MM.1S (cell line): ENCODE measurements around the gene PTPRN2.
"Not testable (repeated sequence)": the region's sequence is repeated elsewhere in the genome, so short reads cannot be mapped to it uniquely, and the experiment has no call there.

Source experiments
- DNase-seq: peaks from one replicate; pipeline ENCODE4 v3.0.0-alpha.2; 2015
- H2AFZ ChIP-seq: fragments of 300-600 bp; sonication (generic); 2 replicates; pipeline ENCODE4 v1.6.0; 2016; ENCODE audit warnings: antibody characterized with exemption, low read length
- H3F3A ChIP-seq: fragments of 300-600 bp; sonication (generic); 2 replicates; pipeline ENCODE4 v1.6.1; 2016; ENCODE audit warnings: mild to moderate bottlenecking, antibody characterized with exemption, low read length, moderate library complexity, mixed read lengths; ENCODE audit not compliant: insufficient read depth
- H3K27ac ChIP-seq: fragments of 300-600 bp; sonication (generic); 2 replicates; pipeline ENCODE4 v1.5.1; 2016; ENCODE audit warnings: mild to moderate bottlenecking, low read length
- H3K27me3 ChIP-seq: fragments of 300-600 bp; sonication (generic); replicated peaks from 2 replicates; pipeline ENCODE4 v1.6.0; 2016; ENCODE audit warnings: low read length; ENCODE audit not compliant: insufficient read depth
- H3K36me3 ChIP-seq: fragments of 300-600 bp; sonication (generic); replicated peaks from 2 replicates; pipeline ENCODE4 v1.6.1; 2016; ENCODE audit warnings: mild to moderate bottlenecking, low read length, mixed read lengths; ENCODE audit not compliant: insufficient read depth
- H3K4me1 ChIP-seq: fragments of 300-600 bp; sonication (generic); 2 replicates; pipeline ENCODE4 v1.6.1; 2016; ENCODE audit warnings: low read length, mixed read lengths
- H3K4me2 ChIP-seq: fragments of 300-600 bp; sonication (generic); 2 replicates; pipeline ENCODE4 v1.6.0; 2016; ENCODE audit warnings: low read depth, low read length
- H3K4me3 ChIP-seq: fragments of 300-600 bp; sonication (generic); 2 replicates; pipeline ENCODE4 v1.5.1; 2016; ENCODE audit warnings: low read length, mixed read lengths
- H3K79me2 ChIP-seq: fragments of 300-600 bp; sonication (generic); 2 replicates; pipeline ENCODE4 v1.6.1; 2016; ENCODE audit warnings: mixed run types, low read length, mixed read lengths
- H3K9ac ChIP-seq: fragments of 300-600 bp; sonication (generic); 2 replicates; pipeline ENCODE4 v1.6.1; 2016; ENCODE audit warnings: low read length, mixed read lengths
- H3K9me2 ChIP-seq: fragments of 300-600 bp; sonication (generic); replicated peaks from 2 replicates; pipeline ENCODE4 v1.6.1; 2016; ENCODE audit warnings: mild to moderate bottlenecking, low read length, mixed read lengths; ENCODE audit not compliant: insufficient read depth
- H3K9me3 ChIP-seq: fragments of 300-600 bp; sonication (generic); replicated peaks from 2 replicates; pipeline ENCODE4 v1.6.1; 2016; ENCODE audit warnings: mild to moderate bottlenecking, low read length, mixed read lengths; ENCODE audit not compliant: insufficient read depth
- H4K20me1 ChIP-seq: fragments of 300-600 bp; sonication (generic); 2 replicates; pipeline ENCODE4 v1.6.1; 2016; ENCODE audit warnings: mild to moderate bottlenecking, low read length, moderate library complexity, mixed read lengths; ENCODE audit not compliant: insufficient read depth
- EZH2 ChIP-seq: fragments of 300-600 bp; sonication (generic); optimal IDR thresholded peaks from 2 replicates; pipeline ENCODE3; 2017; ENCODE audit warnings: low read depth, mild to moderate bottlenecking, antibody characterized with exemption, low read length, mixed read lengths
- EZH2phosphoT487 ChIP-seq: fragments of 300-600 bp; sonication (generic); IDR thresholded peaks from 2 replicates; pipeline ENCODE4 v1.6.1; 2018; ENCODE audit warnings: antibody characterized with exemption, low read length
- TF ChIP-seq, protein P1 (sequence below): fragments of 300-600 bp; sonication (generic); IDR thresholded peaks from 2 replicates; pipeline ENCODE4 v1.5.1; 2016; ENCODE audit warnings: antibody characterized with exemption, low read length, mixed read lengths

Gene PTPRN2

GRCh38 chr7:157848508-157849340, 738.9 kb downstream of the PTPRN2 start:
- H3K4me3 ChIP-seq, result no peak overlapping the region
- no peaks in the 10 kb centered on the region for H3K9me2 ChIP-seq
- no peak overlapping the region for H3K9ac ChIP-seq
- peaks cover 85% of the 10 kb centered on the region for H3K27me3 ChIP-seq
- H3K4me2 ChIP-seq, result no peak overlapping the region
- DNase-seq, result no peak
- H3K4me1 ChIP-seq, result 0 out of 2 replicates have a peak, but pooled peaks cover 8% of the 10 kb centered on the region
- no peaks in the 10 kb centered on the region for H3K36me3 ChIP-seq
- no peak overlapping the region for H2AFZ ChIP-seq
- no peaks in the 10 kb centered on the region for H3K9me3 ChIP-seq
- no peaks in the 10 kb centered on the region for H4K20me1 ChIP-seq
- H3K79me2 ChIP-seq, result no peaks in the 10 kb centered on the region
- TF ChIP-seq, protein P1, sequence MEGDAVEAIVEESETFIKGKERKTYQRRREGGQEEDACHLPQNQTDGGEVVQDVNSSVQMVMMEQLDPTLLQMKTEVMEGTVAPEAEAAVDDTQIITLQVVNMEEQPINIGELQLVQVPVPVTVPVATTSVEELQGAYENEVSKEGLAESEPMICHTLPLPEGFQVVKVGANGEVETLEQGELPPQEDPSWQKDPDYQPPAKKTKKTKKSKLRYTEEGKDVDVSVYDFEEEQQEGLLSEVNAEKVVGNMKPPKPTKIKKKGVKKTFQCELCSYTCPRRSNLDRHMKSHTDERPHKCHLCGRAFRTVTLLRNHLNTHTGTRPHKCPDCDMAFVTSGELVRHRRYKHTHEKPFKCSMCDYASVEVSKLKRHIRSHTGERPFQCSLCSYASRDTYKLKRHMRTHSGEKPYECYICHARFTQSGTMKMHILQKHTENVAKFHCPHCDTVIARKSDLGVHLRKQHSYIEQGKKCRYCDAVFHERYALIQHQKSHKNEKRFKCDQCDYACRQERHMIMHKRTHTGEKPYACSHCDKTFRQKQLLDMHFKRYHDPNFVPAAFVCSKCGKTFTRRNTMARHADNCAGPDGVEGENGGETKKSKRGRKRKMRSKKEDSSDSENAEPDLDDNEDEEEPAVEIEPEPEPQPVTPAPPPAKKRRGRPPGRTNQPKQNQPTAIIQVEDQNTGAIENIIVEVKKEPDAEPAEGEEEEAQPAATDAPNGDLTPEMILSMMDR, result no peak
- TF ChIP-seq EZH2, result no peak
- TF ChIP-seq EZH2phosphoT487, result no peak
- no peaks in the 10 kb centered on the region for H3F3A ChIP-seq
- H3K27ac ChIP-seq, result no peak overlapping the region

DNA sequence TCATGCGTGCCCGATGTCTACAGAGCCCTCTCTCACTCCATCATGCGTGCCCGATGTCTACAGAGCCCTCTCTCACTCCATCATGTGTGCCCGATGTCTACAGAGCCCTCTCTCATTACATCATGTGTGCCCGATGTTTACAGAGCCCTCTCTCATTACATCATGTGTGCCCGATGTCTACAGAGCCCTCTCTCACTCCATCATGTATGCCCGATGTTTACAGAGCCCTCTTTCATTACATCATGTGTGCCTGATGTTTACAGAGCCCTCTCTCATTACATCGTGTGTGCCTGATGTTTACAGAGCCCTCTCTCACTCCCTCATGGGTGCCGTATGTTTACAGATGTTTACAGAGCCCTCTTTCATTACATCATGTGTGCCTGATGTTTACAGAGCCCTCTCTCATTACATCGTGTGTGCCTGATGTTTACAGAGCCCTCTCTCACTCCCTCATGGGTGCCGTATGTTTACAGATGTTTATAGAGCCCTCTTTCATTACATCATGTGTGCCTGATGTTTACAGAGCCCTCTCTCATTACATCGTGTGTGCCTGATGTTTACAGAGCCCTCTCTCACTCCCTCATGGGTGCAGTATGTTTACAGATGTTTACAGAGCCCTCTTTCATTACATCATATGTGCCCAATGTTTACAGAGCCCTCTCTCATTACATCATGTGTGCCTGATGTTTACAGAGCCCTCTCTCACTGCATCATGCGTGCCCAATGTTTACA, 739.7 kb downstream of the PTPRN2 start:
- H3F3A ChIP-seq, H3K9me3 ChIP-seq, H3K27ac ChIP-seq, H3K9ac ChIP-seq, H3K4me1 ChIP-seq, H4K20me1 ChIP-seq, H3K79me2 ChIP-seq, H3K36me3 ChIP-seq, H3K9me2 ChIP-seq, H3K4me2 ChIP-seq, DNase-seq, H2AFZ ChIP-seq, H3K4me3 ChIP-seq: not testable (repeated sequence)
- H3K27me3 ChIP-seq, result peaks cover 85% of the 10 kb centered on the region

DNA sequence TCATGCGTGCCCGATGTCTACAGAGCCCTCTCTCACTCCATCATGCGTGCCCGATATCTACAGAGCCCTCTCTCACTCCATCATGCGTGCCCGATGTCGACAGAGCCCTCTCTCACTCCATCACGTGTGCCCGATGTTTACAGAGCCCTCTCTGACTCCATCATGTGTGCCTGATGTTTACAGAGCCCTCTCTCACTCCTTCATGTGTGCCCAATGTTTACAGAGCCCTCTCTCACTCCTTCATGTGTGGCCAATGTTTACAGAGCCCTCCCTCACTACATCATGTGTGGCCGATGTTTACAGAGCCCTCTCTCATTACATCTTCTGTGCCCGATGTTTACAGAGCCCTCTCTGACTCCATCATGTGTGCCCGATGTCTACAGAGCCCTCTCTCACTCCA, 740.9 kb downstream of the PTPRN2 start:
- H3F3A ChIP-seq, H3K9me3 ChIP-seq, DNase-seq, H3K27ac ChIP-seq, H4K20me1 ChIP-seq, H2AFZ ChIP-seq, H3K9ac ChIP-seq, H3K79me2 ChIP-seq, H3K36me3 ChIP-seq, H3K4me3 ChIP-seq, H3K4me2 ChIP-seq, H3K4me1 ChIP-seq, H3K9me2 ChIP-seq: not testable (repeated sequence)
- peaks cover 85% of the 10 kb centered on the region for H3K27me3 ChIP-seq

DNA sequence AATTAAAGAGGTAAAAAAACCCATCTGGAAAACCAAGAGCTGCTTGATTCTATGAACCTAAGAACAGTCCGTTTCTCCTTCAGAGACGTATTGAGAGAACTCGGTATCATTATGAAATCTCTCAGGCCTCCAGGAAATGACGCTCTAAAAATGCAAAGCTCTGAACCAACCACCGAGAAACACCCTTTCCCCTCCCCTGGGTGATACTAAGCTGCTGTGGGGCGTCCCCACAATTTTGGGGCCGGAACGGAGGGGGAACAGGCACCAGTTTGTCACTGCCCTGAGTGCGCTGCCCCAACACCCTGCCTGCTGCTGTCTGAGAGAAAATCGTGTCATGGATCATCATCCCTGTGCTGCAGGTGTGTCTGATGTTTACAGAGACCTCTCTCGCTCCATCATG, 741.4 kb downstream of the PTPRN2 start:
- H3K4me3 ChIP-seq, result no peak overlapping the region
- H4K20me1 ChIP-seq, result no peaks in the 10 kb centered on the region
- no peaks in the 10 kb centered on the region for H3F3A ChIP-seq
- no peak for DNase-seq
- no peak overlapping the region for H3K27ac ChIP-seq
- H3K79me2 ChIP-seq, result no peaks in the 10 kb centered on the region
- no peaks in the 10 kb centered on the region for H3K9me3 ChIP-seq
- H3K36me3 ChIP-seq, result no peaks in the 10 kb centered on the region
- no peak overlapping the region for H3K4me2 ChIP-seq
- H3K27me3 ChIP-seq, result peaks cover 85% of the 10 kb centered on the region
- no peaks in the 10 kb centered on the region for H3K9me2 ChIP-seq
- TF ChIP-seq EZH2 (no peak), EZH2phosphoT487 (no peak)
- TF ChIP-seq, protein P1, result no peak
- H3K4me1 ChIP-seq, result 0 out of 2 replicates have a peak, but pooled peaks cover 8% of the 10 kb centered on the region
- H2AFZ ChIP-seq, result no peak overlapping the region
- H3K9ac ChIP-seq, result no peak overlapping the region
